Measurements from ENCODE around the gene ZCCHC4. TPM values are rescaled to one million over a fixed set of nuclear protein-coding genes. Genes with fewer than 3 reads are reported as not detected.
"Not testable (repeated sequence)": the region's sequence is repeated elsewhere in the genome, so short reads cannot be mapped to it uniquely, and the experiment has no call there.

The ZCCHC4 gene
- total RNA-seq, 2 donors from 2014 or later, result 7.3 to 7.7 TPM

GRCh38 chr4:25368315-25368714 is 55.7 kb downstream of the ZCCHC4 start:
- ATAC-seq, result no peak
- intact Hi-C loops (cut with DNase I, micrococcal nuclease), result no loop called here
- no peak for DNase-seq

DNA sequence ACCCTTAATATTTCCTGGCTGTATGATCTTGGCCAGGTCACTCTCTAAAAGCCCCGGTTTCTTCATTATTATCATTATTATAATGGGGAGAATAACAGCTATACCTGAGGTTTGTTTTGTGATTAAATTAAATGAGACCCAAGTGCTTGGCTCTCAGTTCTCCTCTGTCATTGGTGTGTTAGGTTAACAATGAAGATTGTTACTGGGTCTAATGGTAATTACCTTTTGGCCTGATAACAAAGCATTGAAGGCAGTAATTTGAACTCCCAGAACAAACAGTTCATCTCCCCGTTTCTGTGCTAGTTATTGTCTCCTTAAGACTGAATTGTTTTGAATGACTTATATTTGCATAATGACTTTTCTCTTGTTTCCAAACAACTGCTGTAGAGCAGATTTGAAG is 57.7 kb downstream of the ZCCHC4 start:
- intact Hi-C loops (cut with DNase I, micrococcal nuclease), result no loop called here
- no peak for DNase-seq
- no peak for ATAC-seq

- DNase-seq; ATAC-seq; intact Hi-C loops (cut with DNase I, micrococcal nuclease): not testable (repeated sequence)
These were observed 60.0 kb downstream of the ZCCHC4 start for GRCh38 chr4:25372549-25372948.

DNA sequence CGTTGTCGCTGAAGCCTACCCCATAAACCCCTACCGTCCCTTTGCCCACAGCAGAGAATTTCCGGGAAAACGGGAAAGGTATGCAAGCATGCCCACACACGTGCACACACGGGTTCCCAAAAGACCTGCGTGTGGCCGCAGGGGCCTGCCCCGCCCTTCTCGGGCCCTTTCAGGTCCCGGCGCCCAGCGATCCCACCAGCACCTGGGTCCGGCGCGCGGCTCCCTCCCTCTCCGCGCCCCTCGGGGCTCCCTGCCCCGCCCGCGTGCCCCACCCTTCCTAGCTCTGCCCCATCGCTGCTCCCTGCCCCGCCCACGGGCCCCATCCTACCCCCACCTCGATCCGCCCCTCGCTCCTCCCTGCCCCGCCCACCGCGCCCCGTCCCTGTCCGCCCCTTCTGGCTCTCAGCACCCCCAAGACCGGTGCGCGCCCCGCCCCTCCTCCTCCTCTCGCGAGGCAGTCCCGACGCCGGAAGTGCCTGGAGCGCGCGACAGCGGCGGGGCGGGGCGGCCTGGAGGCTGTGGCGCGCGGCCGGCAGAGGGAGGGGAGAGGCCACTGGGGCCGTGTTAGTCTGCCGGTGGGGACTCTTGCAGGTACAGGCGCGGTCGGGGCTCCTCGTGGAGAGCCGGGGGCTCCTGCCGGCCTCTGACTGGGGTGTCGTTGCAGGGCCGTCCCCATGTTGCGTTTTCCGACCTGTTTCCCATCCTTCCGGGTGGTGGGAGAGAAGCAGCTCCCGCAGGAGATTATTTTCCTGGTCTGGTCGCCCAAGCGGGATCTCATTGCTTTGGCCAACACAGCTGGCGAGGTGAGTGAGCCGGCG is 64.4 kb downstream of the ZCCHC4 start, which contains the start of gene ANAPC4:
Gene ANAPC4 (plus strand): TSS at position 510 of the 818 bp plus-strand sequence. CDS start 165 bp downstream, at position 675.
- ATAC-seq (peak; percentile 94), DNase-seq (peak; percentile 98 to 99)
- intact Hi-C loops (cut with DNase I, micrococcal nuclease), result no loop called here

DNA sequence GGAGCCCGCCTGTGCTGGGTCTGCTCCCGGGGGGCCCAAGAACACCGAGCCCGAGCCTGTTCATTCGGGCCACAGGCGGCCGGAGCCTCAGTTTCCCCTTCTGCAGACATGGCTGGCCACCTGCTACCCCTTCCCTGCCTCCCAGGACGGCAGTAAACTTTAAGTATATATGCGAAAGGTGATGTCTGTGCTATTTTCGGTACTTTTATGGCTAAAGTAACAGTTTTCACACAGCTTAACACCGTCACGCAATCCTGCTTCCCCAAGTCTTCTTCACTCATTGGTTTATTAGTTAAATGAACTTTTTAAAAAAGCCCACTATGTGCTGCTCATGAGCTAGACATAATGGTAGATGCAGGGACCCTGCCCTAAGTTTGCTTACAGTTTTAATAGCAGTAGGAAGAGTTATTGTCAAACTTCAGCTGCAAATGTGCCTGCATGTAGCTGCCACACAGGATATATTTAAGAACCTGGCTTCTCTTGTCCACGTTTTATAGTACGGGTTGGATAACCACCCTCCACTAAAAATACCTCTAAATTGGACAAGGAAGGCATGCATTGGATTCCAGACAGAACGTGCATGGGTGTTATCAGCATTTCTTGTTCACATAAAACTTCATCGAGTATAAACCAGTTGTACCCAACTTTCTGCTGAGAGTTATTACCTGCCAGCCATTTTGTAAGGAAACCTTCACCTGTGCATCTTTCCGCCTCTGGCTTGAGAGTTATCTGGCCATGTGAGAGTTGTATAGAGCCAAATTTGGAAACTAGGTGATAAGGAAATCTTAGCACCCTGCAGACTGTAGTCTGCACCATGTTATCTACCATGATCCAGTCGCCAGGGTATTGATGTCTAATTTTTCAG is 65.2 kb downstream of the ZCCHC4 start:
- peak; percentile 16 for ATAC-seq
- no peak for DNase-seq
- intact Hi-C loops (cut with DNase I, micrococcal nuclease), result no loop called here

- no peak for ATAC-seq
- no peak for DNase-seq
- intact Hi-C loops (cut with DNase I, micrococcal nuclease), result no loop called here
These were observed 65.8 kb downstream of the ZCCHC4 start for GRCh38 chr4:25378437-25378743.

DNA sequence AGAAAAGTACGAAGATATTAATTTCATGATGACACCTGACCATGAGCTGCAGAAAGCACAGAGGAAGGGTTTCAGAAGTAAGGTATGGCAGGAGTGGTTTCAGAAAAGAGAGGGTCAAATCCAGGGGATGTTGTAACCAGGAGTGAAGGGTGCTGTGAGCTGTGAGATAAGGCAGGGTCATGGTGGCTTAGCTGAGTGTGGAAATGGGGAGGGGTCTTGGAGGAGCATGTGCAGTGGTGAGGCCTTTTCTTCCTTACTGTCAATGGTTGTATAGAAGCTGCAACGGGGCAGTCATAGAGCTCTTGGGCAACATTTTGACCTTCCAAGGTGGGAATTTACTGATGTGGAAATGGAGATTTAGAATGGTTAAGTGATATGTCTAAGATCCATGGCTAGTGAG is 67.0 kb downstream of the ZCCHC4 start:
- ATAC-seq (no peak), DNase-seq (no peak)
- intact Hi-C loops (cut with DNase I, micrococcal nuclease), result no loop called here

DNA sequence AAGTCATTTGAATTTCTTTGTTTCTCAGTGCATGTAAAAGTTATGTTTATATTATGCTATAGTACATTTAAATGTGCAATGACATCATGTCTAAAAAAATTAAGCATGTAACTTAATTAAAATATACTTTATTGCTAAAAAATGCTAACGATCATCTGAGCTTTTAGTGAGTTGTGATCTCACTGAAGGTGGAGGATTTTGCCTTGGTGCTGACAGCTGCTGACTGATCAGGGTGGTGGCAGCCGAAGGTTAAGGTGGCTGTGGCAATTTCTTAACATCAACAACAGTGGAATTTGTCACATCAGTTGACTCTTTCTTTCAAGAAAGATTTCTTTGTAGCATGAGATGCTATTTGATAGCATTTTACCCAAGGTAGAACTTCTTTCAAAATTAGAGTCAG is 71.1 kb downstream of the ZCCHC4 start:
- intact Hi-C loops (cut with DNase I, micrococcal nuclease), result no loop called here
- DNase-seq, result no peak
- ATAC-seq, result no peak

DNA sequence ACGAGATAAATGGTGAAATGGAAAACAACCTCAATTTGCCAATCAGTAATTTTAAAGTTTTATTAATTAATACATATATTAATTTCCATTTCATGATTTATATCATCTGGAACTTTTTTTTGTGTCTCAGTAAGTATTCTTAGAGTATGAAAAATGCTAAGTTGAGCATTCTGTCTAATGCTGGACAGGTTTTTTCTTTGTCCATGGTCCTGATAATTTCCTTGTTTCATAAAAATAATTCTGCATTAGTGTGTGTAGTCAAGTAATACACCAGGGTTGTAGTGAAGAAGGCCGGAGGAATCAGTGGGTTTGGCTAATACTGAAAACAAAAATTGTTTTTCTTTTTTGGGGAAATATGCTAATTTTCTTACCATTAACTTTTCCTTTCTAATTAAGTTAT is 74.4 kb downstream of the ZCCHC4 start:
- intact Hi-C loops (cut with DNase I, micrococcal nuclease), result no loop called here
- ATAC-seq, result no peak
- no peak for DNase-seq

DNA sequence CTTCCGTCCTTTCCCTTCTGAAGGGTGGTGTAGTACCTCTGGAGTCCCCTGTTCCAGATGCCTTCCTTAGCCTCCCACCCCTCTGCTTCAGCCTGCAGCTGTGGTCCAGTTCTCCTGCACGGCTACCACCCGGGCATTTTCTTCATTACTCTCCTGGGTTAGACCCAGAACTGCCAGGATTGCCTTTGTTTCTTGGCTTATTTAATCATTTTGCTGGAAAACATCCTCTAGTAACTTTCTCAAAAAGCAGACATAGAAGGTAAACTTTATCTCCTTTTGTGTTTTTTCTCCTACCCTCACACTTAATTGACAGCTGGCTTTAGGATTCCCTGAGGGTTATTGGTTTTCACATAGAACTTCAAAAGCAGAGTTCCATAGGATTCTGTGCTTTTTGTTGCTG is 84.7 kb downstream of the ZCCHC4 start:
- no peak for DNase-seq
- intact Hi-C loops (cut with DNase I, micrococcal nuclease), result no loop called here
- no peak for ATAC-seq

DNA sequence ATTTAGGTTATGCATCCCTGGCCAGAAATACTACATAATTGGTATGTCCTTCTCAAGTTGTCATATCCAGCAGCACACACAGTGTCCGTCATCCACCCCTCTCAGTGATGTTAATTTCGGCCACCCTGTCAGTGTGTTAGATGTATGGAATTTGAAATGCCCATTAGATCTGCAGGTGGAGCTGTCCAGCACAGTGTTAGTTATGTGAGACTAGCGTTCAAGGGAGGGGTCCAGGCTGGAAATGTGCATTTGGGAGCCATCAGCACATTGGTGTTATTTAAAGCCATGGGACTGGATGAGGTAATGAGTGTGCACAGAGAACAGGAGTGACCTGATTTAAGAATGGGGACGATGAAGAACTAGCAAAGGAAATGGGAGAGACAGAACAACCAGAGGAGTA is 86.9 kb downstream of the ZCCHC4 start:
- DNase-seq, result no peak
- intact Hi-C loops (cut with DNase I, micrococcal nuclease), result no loop called here
- ATAC-seq, result no peak

DNA sequence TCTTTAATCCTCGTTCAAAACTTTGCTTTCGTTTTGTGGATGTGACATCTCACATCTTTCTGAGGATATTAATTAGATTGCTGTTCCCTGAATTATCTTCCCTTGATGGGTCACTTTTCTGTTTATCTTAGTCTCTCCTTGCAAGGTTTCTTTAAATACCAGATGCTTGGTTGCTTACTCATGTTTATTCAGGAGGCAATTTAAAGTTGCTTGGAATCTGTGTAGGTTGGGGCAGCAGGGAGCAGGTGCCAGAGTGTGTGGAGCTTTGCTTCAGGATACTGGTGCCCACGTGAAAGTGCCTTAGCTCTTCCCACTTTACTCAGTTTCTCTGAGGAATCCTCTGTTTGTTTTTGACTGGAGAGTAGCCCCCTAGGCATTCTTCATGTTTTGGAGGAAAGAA is 88.5 kb downstream of the ZCCHC4 start:
- intact Hi-C loops (cut with DNase I, micrococcal nuclease), result no loop called here

GRCh38 chr4:25402521-25402920 is 89.9 kb downstream of the ZCCHC4 start:
- intact Hi-C loops (cut with DNase I, micrococcal nuclease), result no loop called here
- DNase-seq, result no peak
- no peak for ATAC-seq

More for the DNA sequence above, 88.5 kb downstream of the ZCCHC4 start:
- ATAC-seq, result no peak
- no peak for DNase-seq

DNA sequence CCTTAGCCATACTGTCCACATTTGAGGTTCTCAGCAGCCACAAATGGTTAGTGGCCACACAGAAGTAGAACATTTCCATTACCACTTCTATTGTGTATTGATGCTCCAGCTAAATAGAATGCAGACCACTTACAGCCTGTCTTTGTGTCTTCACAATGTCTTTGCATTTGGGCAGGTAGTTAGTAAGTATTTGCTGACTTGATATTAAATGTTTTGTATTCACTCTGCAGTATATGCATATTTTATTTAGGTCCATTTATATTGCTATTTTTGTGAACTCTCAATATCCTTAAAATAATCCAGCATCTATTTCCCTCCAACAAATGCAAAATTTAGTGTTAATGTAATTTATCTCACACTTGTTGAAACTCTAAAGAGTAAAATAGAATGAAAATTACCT is 91.1 kb downstream of the ZCCHC4 start:
- DNase-seq (no peak), ATAC-seq (no peak)
- intact Hi-C loops (cut with DNase I, micrococcal nuclease), result no loop called here

DNA sequence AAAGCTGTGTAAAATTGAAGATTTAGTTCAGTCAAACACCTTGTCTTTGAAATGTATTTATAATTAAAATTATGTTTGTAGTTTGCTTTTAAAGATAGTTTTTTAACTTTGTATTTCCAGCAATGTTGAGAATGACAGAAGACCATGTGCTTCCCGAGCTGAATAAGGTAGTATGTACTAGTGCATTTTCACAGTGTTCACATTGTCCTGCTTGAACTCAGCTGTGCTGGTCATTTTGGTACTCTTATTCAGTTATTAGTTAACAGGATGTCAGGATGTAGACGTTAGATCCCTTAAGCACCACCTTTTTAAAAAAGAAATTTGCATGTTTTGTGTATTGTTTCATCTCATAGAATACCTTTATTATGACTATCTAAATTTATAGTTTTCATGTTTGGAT is 92.9 kb downstream of the ZCCHC4 start:
- DNase-seq (no peak), ATAC-seq (no peak)
- intact Hi-C loops (cut with DNase I, micrococcal nuclease), result no loop called here

GRCh38 chr4:25406081-25406692 is 93.6 kb downstream of the ZCCHC4 start:
- ATAC-seq, result no peak
- intact Hi-C loops (cut with DNase I, micrococcal nuclease), result no loop called here
- DNase-seq, result no peak

DNA sequence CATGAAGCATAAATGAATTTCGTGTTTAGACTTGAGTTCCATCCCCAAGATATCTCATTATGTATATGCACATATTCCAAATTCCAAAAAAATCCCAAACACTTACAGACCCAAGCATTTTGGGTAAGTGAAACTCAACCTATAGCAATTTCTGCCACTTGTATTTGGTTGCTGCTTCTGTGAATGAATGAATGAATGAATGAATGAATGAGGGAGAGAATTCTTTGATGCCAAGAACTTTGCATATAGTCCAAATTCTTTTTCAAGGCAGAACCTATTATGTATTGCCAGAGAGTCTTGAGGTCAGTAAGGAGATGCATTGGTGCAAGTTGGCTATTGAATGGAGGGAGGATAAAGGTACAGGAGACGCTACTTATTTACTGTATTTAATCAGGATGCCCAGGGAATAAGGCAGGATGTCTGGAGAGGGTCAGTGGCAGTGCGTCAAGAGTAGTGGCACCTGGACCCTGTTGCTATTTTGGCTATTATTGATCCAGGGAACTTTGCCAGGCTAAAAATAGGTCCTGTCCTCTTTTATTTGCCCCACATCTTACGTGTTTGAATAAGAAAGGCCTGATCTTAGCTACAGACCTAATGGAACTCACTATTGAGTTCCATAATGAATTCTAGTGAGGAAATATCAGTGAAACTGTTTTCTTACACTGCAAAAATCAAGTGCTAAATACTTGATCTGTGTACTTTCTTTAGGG is 98.4 kb downstream of the ZCCHC4 start:
- DNase-seq, result no peak
- intact Hi-C loops (cut with DNase I, micrococcal nuclease), result no loop called here
- ATAC-seq, result no peak

GRCh38 chr4:25413261-25413660 is 100.7 kb downstream of the ZCCHC4 start:
- DNase-seq (no peak), ATAC-seq (no peak)
- intact Hi-C loops (cut with DNase I, micrococcal nuclease), result no loop called here

DNA sequence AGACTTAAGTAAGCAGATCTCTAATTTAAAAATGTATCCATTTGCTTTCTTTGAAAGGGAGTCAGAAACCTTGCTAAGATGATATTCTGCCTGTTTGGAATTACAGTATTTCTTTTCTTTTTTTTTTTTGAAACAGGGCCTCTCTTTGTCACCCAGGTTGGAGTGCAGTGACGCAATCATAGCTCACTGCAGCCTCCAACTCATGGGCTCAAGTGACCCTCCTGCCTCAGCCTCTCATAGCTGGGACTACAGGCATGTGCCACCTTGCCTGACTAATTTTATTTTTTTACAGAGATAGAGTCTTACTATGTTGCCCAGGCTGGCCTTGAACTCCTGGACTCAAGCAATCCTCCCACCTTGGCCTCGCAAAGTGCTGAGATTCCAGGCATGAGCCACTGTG is 104.4 kb downstream of the ZCCHC4 start:
- intact Hi-C loops (cut with DNase I, micrococcal nuclease), result no loop called here
- ATAC-seq (no peak), DNase-seq (no peak)

Measured in left colon (tissue), 2 donors.